ENCODE measurements around the gene INPP1.

INPP1 gene

GRCh38 chr2:190366248-190366753 is 22.9 kb downstream of the INPP1 start:
- Histone ChIP-seq H3K27me3 (ENCODE audit: insufficient read depth, poor library complexity, severe bottlenecking) (no peaks in the 10 kb centered on the region), H3K27ac (replicated peaks) (no peak overlapping the region), H3K4me3 (replicated peaks; ENCODE audit: insufficient read depth, low read length) (no peak overlapping the region)
- TF ChIP-seq, protein P1, sequence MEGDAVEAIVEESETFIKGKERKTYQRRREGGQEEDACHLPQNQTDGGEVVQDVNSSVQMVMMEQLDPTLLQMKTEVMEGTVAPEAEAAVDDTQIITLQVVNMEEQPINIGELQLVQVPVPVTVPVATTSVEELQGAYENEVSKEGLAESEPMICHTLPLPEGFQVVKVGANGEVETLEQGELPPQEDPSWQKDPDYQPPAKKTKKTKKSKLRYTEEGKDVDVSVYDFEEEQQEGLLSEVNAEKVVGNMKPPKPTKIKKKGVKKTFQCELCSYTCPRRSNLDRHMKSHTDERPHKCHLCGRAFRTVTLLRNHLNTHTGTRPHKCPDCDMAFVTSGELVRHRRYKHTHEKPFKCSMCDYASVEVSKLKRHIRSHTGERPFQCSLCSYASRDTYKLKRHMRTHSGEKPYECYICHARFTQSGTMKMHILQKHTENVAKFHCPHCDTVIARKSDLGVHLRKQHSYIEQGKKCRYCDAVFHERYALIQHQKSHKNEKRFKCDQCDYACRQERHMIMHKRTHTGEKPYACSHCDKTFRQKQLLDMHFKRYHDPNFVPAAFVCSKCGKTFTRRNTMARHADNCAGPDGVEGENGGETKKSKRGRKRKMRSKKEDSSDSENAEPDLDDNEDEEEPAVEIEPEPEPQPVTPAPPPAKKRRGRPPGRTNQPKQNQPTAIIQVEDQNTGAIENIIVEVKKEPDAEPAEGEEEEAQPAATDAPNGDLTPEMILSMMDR (IDR thresholded peaks at IDR 0.05; ENCODE audit: insufficient read depth, low read length): no peak
- TF ChIP-seq POLR2AphosphoS5 (IDR thresholded peaks at IDR 0.05; ENCODE audit: low read depth) (no peak), SPI1 (IDR thresholded peaks at IDR 0.05; ENCODE audit: borderline replicate concordance, low read depth) (no peak), GABPA (IDR thresholded peaks at IDR 0.05; ENCODE audit: low read depth) (no peak)
- TF ChIP-seq, protein P2, sequence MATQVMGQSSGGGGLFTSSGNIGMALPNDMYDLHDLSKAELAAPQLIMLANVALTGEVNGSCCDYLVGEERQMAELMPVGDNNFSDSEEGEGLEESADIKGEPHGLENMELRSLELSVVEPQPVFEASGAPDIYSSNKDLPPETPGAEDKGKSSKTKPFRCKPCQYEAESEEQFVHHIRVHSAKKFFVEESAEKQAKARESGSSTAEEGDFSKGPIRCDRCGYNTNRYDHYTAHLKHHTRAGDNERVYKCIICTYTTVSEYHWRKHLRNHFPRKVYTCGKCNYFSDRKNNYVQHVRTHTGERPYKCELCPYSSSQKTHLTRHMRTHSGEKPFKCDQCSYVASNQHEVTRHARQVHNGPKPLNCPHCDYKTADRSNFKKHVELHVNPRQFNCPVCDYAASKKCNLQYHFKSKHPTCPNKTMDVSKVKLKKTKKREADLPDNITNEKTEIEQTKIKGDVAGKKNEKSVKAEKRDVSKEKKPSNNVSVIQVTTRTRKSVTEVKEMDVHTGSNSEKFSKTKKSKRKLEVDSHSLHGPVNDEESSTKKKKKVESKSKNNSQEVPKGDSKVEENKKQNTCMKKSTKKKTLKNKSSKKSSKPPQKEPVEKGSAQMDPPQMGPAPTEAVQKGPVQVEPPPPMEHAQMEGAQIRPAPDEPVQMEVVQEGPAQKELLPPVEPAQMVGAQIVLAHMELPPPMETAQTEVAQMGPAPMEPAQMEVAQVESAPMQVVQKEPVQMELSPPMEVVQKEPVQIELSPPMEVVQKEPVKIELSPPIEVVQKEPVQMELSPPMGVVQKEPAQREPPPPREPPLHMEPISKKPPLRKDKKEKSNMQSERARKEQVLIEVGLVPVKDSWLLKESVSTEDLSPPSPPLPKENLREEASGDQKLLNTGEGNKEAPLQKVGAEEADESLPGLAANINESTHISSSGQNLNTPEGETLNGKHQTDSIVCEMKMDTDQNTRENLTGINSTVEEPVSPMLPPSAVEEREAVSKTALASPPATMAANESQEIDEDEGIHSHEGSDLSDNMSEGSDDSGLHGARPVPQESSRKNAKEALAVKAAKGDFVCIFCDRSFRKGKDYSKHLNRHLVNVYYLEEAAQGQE (IDR thresholded peaks at IDR 0.05; ENCODE audit: insufficient replicate concordance, low read depth): no peak
- no peak for DNase-seq (ENCODE audit: low read depth in 1 of 2, low spot score in 1 of 2)

- H3K4me3 ChIP-seq (replicated peaks; ENCODE audit: insufficient read depth, low read length): no peak overlapping the region
- no peak for TF ChIP-seq POLR2AphosphoS5 (IDR thresholded peaks at IDR 0.05; ENCODE audit: low read depth)
- TF ChIP-seq, protein P2 (IDR thresholded peaks at IDR 0.05; ENCODE audit: insufficient replicate concordance, low read depth): no peak
- TF ChIP-seq SPI1 (IDR thresholded peaks at IDR 0.05; ENCODE audit: borderline replicate concordance, low read depth): no peak
- no peaks in the 10 kb centered on the region for H3K27me3 ChIP-seq (ENCODE audit: insufficient read depth, poor library complexity, severe bottlenecking)
- no peak overlapping the region for H3K27ac ChIP-seq (replicated peaks)
- DNase-seq (ENCODE audit: low read depth in 1 of 2, low spot score in 1 of 2): no peak
These were observed 23.7 kb downstream of the INPP1 start for GRCh38 chr2:190367091-190367490.

DNA sequence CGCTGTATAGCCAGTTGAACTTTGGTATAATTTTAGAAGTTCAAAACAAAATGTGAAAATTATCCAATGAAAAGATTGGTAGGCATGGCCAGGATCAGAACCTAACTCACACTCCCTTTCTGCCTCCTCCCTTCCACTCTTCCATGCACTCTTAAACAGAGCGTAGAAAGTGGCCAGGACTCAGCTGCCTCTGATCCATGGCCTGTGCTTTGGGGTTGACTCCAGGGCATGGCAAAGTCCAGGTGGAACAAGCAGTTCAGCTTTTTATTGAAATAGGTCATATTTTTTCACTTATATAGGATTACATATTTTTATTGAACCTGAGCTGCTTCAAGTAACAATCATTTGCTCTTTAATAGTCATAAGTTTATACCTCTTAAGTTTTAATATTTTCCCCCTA is 26.2 kb downstream of the INPP1 start:
- no peak for DNase-seq (ENCODE audit: low read depth in 1 of 2, low spot score in 1 of 2)
- Histone ChIP-seq H3K27me3 (ENCODE audit: insufficient read depth, poor library complexity, severe bottlenecking) (no peaks in the 10 kb centered on the region), H3K4me3 (replicated peaks; ENCODE audit: insufficient read depth, low read length) (no peak overlapping the region), H3K27ac (replicated peaks) (no peak overlapping the region)
- no peak for TF ChIP-seq POLR2AphosphoS5 (IDR thresholded peaks at IDR 0.05; ENCODE audit: low read depth)
- TF ChIP-seq SPI1 (IDR thresholded peaks at IDR 0.05; ENCODE audit: borderline replicate concordance, low read depth): no peak
- TF ChIP-seq GABPA (IDR thresholded peaks at IDR 0.05; ENCODE audit: low read depth): no peak
- TF ChIP-seq, protein P1 (IDR thresholded peaks at IDR 0.05; ENCODE audit: insufficient read depth, low read length): no peak
- TF ChIP-seq, protein P2 (IDR thresholded peaks at IDR 0.05; ENCODE audit: insufficient replicate concordance, low read depth): no peak
